Measurements from ENCODE around the gene PLEKHG4.

The PLEKHG4 gene

GRCh38 chr16:67250045-67250327, 29.3 kb upstream of the PLEKHG4 start:
- Histone ChIP-seq H2AFZ (ENCODE audit: low read depth) (no peak overlapping the region), H3K9ac (no peak overlapping the region), H3K4me2 (no peak overlapping the region), H3K4me1 (ENCODE audit: low read depth, poor library complexity, severe bottlenecking) (peaks cover 18% of the 10 kb centered on the region), H4K20me1 (ENCODE audit: insufficient read depth) (no peaks in the 10 kb centered on the region), H3K36me3 (ENCODE audit: insufficient read depth) (no peaks in the 10 kb centered on the region), H3K27ac (no peak overlapping the region), H3K4me3 (IDR thresholded peaks at IDR 0.05; ENCODE audit: insufficient read depth, low read depth, low read length) (no peak overlapping the region), H3K27me3 (ENCODE audit: insufficient read depth, low read depth) (peaks cover 34% of the 10 kb centered on the region), H3K79me2 (ENCODE audit: insufficient read depth, low read depth) (no peaks in the 10 kb centered on the region)
- no peak for TF ChIP-seq CTCF (conservative IDR thresholded peaks at IDR 0.05; ENCODE audit: low read depth, low read length)

- H3K79me2 ChIP-seq (ENCODE audit: insufficient read depth, low read depth) = no peaks in the 10 kb centered on the region
- no peaks in the 10 kb centered on the region for H3K36me3 ChIP-seq (ENCODE audit: insufficient read depth)
- no peaks in the 10 kb centered on the region for H4K20me1 ChIP-seq (ENCODE audit: insufficient read depth)
- no peak for TF ChIP-seq CTCF (conservative IDR thresholded peaks at IDR 0.05; ENCODE audit: low read depth, low read length)
- no peak overlapping the region for H3K9ac ChIP-seq
- H2AFZ ChIP-seq (ENCODE audit: low read depth) = no peak overlapping the region
- H3K4me3 ChIP-seq (IDR thresholded peaks at IDR 0.05; ENCODE audit: insufficient read depth, low read depth, low read length) = no peak overlapping the region
- H3K4me2 ChIP-seq = no peak overlapping the region
- H3K27ac ChIP-seq = no peak overlapping the region
- peaks cover 5% of the 10 kb centered on the region for H3K4me1 ChIP-seq (ENCODE audit: low read depth, poor library complexity, severe bottlenecking)
- peaks cover 34% of the 10 kb centered on the region for H3K27me3 ChIP-seq (ENCODE audit: insufficient read depth, low read depth)
Observed at GRCh38 chr16:67252609-67253497, 26.5 kb upstream of the PLEKHG4 start.

GRCh38 chr16:67254801-67255552, 24.4 kb upstream of the PLEKHG4 start:
- Histone ChIP-seq H3K4me3 (IDR thresholded peaks at IDR 0.05; ENCODE audit: insufficient read depth, low read depth, low read length) (no peak overlapping the region), H3K79me2 (ENCODE audit: insufficient read depth, low read depth) (no peaks in the 10 kb centered on the region), H3K4me1 (ENCODE audit: low read depth, poor library complexity, severe bottlenecking) (no peaks in the 10 kb centered on the region), H3K27me3 (ENCODE audit: insufficient read depth, low read depth) (peaks cover 14% of the 10 kb centered on the region), H3K36me3 (ENCODE audit: insufficient read depth) (no peaks in the 10 kb centered on the region), H3K27ac (no peak overlapping the region), H4K20me1 (ENCODE audit: insufficient read depth) (no peaks in the 10 kb centered on the region), H3K9ac (no peak overlapping the region), H2AFZ (ENCODE audit: low read depth) (no peak overlapping the region), H3K4me2 (no peak overlapping the region)
- no peak for TF ChIP-seq CTCF (conservative IDR thresholded peaks at IDR 0.05; ENCODE audit: low read depth, low read length)

- TF ChIP-seq CTCF (conservative IDR thresholded peaks at IDR 0.05; ENCODE audit: low read depth, low read length) = no peak
- H3K79me2 ChIP-seq (ENCODE audit: insufficient read depth, low read depth) = no peaks in the 10 kb centered on the region
- no peak overlapping the region for H3K27ac ChIP-seq
- H3K4me1 ChIP-seq (ENCODE audit: low read depth, poor library complexity, severe bottlenecking) = peaks cover 4% of the 10 kb centered on the region
- no peaks in the 10 kb centered on the region for H4K20me1 ChIP-seq (ENCODE audit: insufficient read depth)
- H3K4me3 ChIP-seq (IDR thresholded peaks at IDR 0.05; ENCODE audit: insufficient read depth, low read depth, low read length) = no peak overlapping the region
- H3K9ac ChIP-seq = no peak overlapping the region
- H2AFZ ChIP-seq (ENCODE audit: low read depth) = no peak overlapping the region
- H3K27me3 ChIP-seq (ENCODE audit: insufficient read depth, low read depth) = peaks cover 7% of the 10 kb centered on the region; the same call in 1 of the 2 replicates
- no peaks in the 10 kb centered on the region for H3K36me3 ChIP-seq (ENCODE audit: insufficient read depth)
- no peak overlapping the region for H3K4me2 ChIP-seq
Observed at GRCh38 chr16:67255553-67256221, 23.6 kb upstream of the PLEKHG4 start.

Measured in KMS-11 (cell line).